HCT116 (cell line): ENCODE measurements around the gene TEX22. TPM values are rescaled to one million over a fixed set of nuclear protein-coding genes. Genes with fewer than 3 reads are reported as not detected.

Experiments used
- ATAC-seq: fragments of 200-7000 bp; cut with Tn5 transposase; 2 replicates; pipeline ENCODE4 v1.9.1; 2020; ENCODE audit warnings: mild to moderate bottlenecking, moderate library complexity
- BruUV-seq: library from RNA; stranded (reverse); fragments of 400-500 nt; replicated peaks from 2 replicates; lab custom pipeline; 2021; lab: Mats Ljungman, UMichigan
- CTCF ChIA-PET: fragments of 300-600 bp; sonication (Branson Sonifier 250); formaldehyde crosslinking; loops from one replicate; lab custom pipeline; 2021; ENCODE audit warnings: antibody characterized with exemption; lab: Charles Lee
- POLR2A ChIA-PET: fragments of 300-600, 350-600 bp; sonication (Branson Sonifier 250); formaldehyde crosslinking; loops from one replicate; lab custom pipeline; 2021; ENCODE audit warnings: antibody characterized with exemption; lab: Charles Lee
- RAD21 ChIA-PET, 2 experiments: fragments of 300-600 bp; sonication (Branson Sonifier 250); formaldehyde crosslinking; loops; one replicate each; lab custom pipeline; 2023; ENCODE audit warnings: low total read pairs in 2 of 2; ENCODE audit not compliant: uncharacterized antibody in 2 of 2, unreplicated experiment in 2 of 2, low non-redundant PET in 1 of 2; lab: Charles Lee
- DNase-seq: peaks from one replicate; pipeline ENCODE4 v3.0.0-alpha.2; 2010; ENCODE audit warnings: low read depth, low spot score
- H2AFZ ChIP-seq: fragments of 200-600 bp; shearing (Covaris generic), sonication (generic); 2 replicates; pipeline ENCODE4 v1.6.1; 2017; ENCODE audit warnings: low read depth, mixed run types, mixed read lengths, antibody characterized with exemption, low read length; ENCODE audit not compliant: poor library complexity, severe bottlenecking
- H3K27ac ChIP-seq: 2 replicates; pipeline ENCODE4 v1.5.1; 2012; ENCODE audit warnings: low read depth, low read length
- H3K27me3 ChIP-seq: fragments of 200-600 bp; sonication (generic); 2 replicates; pipeline ENCODE4 v1.6.1; 2016; ENCODE audit warnings: mixed run types, low read length, mixed read lengths; ENCODE audit not compliant: insufficient read depth
- H3K36me3 ChIP-seq, 2 experiments: fragments of 200-500 bp in 1 of 2; fragments of 200-600 bp in 1 of 2; sonication (Bioruptor generic) in 1 of 2; sonication (generic) in 1 of 2; 2 replicates each; pipeline versions ENCODE4 v1.5.1 to v1.6.1; 2014 to 2016; ENCODE audit warnings: low read length in 2 of 2, inconsistent platforms in 1 of 2, mixed read lengths in 1 of 2, mixed run types in 1 of 2; ENCODE audit not compliant: insufficient read depth in 2 of 2, control insufficient read depth in 1 of 2
- H3K4me1 ChIP-seq, 2 experiments: fragments of 200-600 bp in 1 of 2; sonication (generic) in 1 of 2; 2 replicates each; pipeline versions ENCODE4 v1.5.1 to v1.6.1; 2012 to 2017; ENCODE audit warnings: low read length in 2 of 2, inconsistent platforms in 1 of 2, mild to moderate bottlenecking in 1 of 2, mixed read lengths in 1 of 2, mixed run types in 1 of 2, moderate library complexity in 1 of 2; ENCODE audit not compliant: insufficient read depth in 2 of 2, control insufficient read depth in 1 of 2
- H3K4me2 ChIP-seq: fragments of 200-600 bp; sonication (generic); 2 replicates; pipeline ENCODE4 v1.6.1; 2017; ENCODE audit warnings: mixed run types, low read length, mixed read lengths
- H3K4me3 ChIP-seq, 2 experiments: fragments of 200-600 bp in 1 of 2; sonication (generic) in 1 of 2; replicated peaks in 1 of 2; 2 replicates each; pipeline ENCODE4 v1.5.1; 2011 to 2016; ENCODE audit warnings: low read length in 2 of 2, control low read depth in 1 of 2, low read depth in 1 of 2, mild to moderate bottlenecking in 1 of 2, mixed read lengths in 1 of 2, mixed run types in 1 of 2
- H3K79me2 ChIP-seq: fragments of 200-600 bp; sonication (generic); 2 replicates; pipeline ENCODE4 v1.6.1; 2017; ENCODE audit warnings: mild to moderate bottlenecking, mixed run types, low read length, moderate library complexity, mixed read lengths; ENCODE audit not compliant: insufficient read depth
- H3K9ac ChIP-seq: fragments of 200-600 bp; sonication (generic); 2 replicates; pipeline ENCODE4 v1.6.1; 2016; ENCODE audit warnings: low read length, mixed read lengths
- H3K9me2 ChIP-seq: fragments of 200-600 bp; sonication (generic), shearing (Covaris generic); 2 replicates; pipeline ENCODE4 v1.6.1; 2017; ENCODE audit warnings: mixed run types, mild to moderate bottlenecking, moderate library complexity; ENCODE audit not compliant: insufficient read depth
- H3K9me3 ChIP-seq, 2 experiments: fragments of 200-500 bp in 1 of 2; fragments of 200-600 bp in 1 of 2; sonication (Bioruptor generic) in 1 of 2; sonication (generic) in 1 of 2; 2 replicates each; pipeline ENCODE4 v1.6.1; 2014 to 2017; ENCODE audit warnings: low read length in 2 of 2, mixed read lengths in 2 of 2, inconsistent platforms in 1 of 2, low read depth in 1 of 2, mild to moderate bottlenecking in 1 of 2, mixed run types in 1 of 2, moderate library complexity in 1 of 2; ENCODE audit not compliant: control insufficient read depth in 1 of 2, insufficient read depth in 1 of 2
- H4K20me1 ChIP-seq: fragments of 200-600 bp; sonication (generic), shearing (Covaris generic); 2 replicates; pipeline ENCODE4 v1.6.1; 2017; ENCODE audit warnings: mixed run types, mild to moderate bottlenecking, moderate library complexity; ENCODE audit not compliant: insufficient read depth
- CBX3 ChIP-seq: IDR thresholded peaks from 2 replicates; pipeline ENCODE4 v1.6.1; 2012; ENCODE audit warnings: low read depth
- EGR1 ChIP-seq: IDR thresholded peaks from 2 replicates; pipeline ENCODE4 v1.6.1; 2012; ENCODE audit warnings: low read depth
- ELF1 ChIP-seq: IDR thresholded peaks from 2 replicates; pipeline ENCODE4 v1.6.1; 2012; ENCODE audit warnings: low read depth, borderline replicate concordance
- EZH2phosphoT487 ChIP-seq: fragments of 200-600 bp; IDR thresholded peaks from 2 replicates; pipeline ENCODE4 v1.6.1; 2018; ENCODE audit warnings: antibody characterized with exemption, borderline replicate concordance
- JUND ChIP-seq: IDR thresholded peaks from 2 replicates; pipeline ENCODE4 v1.6.1; 2012
- POLR2A ChIP-seq: IDR thresholded peaks from 2 replicates; pipeline ENCODE4 v1.7.0; 2011; ENCODE audit warnings: borderline replicate concordance; ENCODE audit not compliant: insufficient read depth, insufficient read length; ENCODE audit errors: extremely low read depth
- SP1 ChIP-seq: IDR thresholded peaks from 2 replicates; pipeline ENCODE4 v1.6.1; 2012; ENCODE audit warnings: low read depth
- YY1 ChIP-seq: IDR thresholded peaks from 2 replicates; pipeline ENCODE4 v1.6.1; 2011; ENCODE audit warnings: low read length, low read depth, moderate library complexity, mild to moderate bottlenecking; ENCODE audit not compliant: insufficient replicate concordance; ENCODE audit errors: extremely low read depth
- ZFX ChIP-seq: fragments of 450-650 bp; IDR thresholded peaks from 2 replicates; pipeline ENCODE4 v1.6.1; 2017
- ZNF274 ChIP-seq: fragments of 200-500 bp; sonication (Bioruptor generic); IDR thresholded peaks from 2 replicates; pipeline ENCODE4 v1.6.1; 2014; ENCODE audit warnings: mild to moderate bottlenecking, low read depth, low read length, inconsistent platforms
- intact Hi-C: fragments of 100-400 bp; cut with micrococcal nuclease; formaldehyde crosslinking; loops from 2 replicates; pipeline ENCODE4 v1.10.0; 2022
- total RNA-seq: library from RNA; stranded (reverse); gene quantifications from one replicate; pipeline ENCODE4 v1.2.1, GENCODE V29; 2021; ENCODE audit not compliant: unreplicated experiment
- TF ChIP-seq, protein P1 (sequence below): IDR thresholded peaks from 2 replicates; pipeline ENCODE4 v1.6.1; 2012
- TF ChIP-seq, protein P2 (sequence below): IDR thresholded peaks from 2 replicates; pipeline ENCODE4 v1.6.1; 2012; ENCODE audit warnings: low read depth
- TF ChIP-seq, protein P3 (sequence below): IDR thresholded peaks from 2 replicates; pipeline ENCODE4 v1.6.1; 2011; ENCODE audit warnings: mild to moderate bottlenecking, low read length, moderate library complexity; ENCODE audit not compliant: insufficient replicate concordance; ENCODE audit errors: extremely low read depth

The TEX22 gene
- total RNA-seq, 1 experiment from 2014 or later = 3.8 TPM

DNA sequence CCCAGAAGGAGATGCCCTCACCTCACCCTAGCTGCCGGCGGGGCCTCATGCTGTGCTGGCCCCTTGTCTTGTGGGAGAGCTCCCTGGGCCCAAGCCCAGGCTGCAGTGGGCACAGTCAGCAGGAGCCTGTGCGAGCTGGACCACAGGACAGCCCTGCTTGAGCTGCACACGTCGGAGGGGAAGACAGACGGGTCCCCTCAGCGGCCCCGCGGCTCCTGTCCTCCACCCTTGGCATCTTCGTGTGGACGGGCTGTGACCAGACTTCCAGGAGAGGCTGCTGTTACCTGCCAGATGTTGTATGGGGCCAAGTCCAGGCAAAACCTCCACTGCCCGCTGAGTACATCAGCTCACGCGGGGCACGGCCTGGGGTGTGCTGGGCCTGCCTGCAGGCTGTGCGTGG lies 9.4 kb upstream of the TEX22 start:
- Histone ChIP-seq H3K4me2 (no peak overlapping the region), H3K36me3 (no peaks in the 10 kb centered on the region), H3K9ac (no peak overlapping the region), H3K79me2 (no peaks in the 10 kb centered on the region), H3K27ac (no peak overlapping the region), H3K27me3 (no peaks in the 10 kb centered on the region), H3K9me3 (no peaks in the 10 kb centered on the region), H3K9me2 (no peaks in the 10 kb centered on the region), H3K4me1 (no peaks in the 10 kb centered on the region), H3K4me3 (no peak overlapping the region), H2AFZ (no peak overlapping the region), H4K20me1 (no peaks in the 10 kb centered on the region)
- ChIA-PET CTCF (no interaction called here), POLR2A (no interaction called here), RAD21 (interaction anchor here in 1 of 2 experiments (0.7 kb wide), 1 partner anchor 54 kb away, joined by 3 read pairs; no protein-coding TSS in a partner anchor)
- BruUV-seq = no TSS peak
- DNase-seq (no peak), ATAC-seq (no peak)
- intact Hi-C loops = no loop called here
- no peak for TF ChIP-seq EZH2phosphoT487
- no peak for TF ChIP-seq EGR1
- TF ChIP-seq, protein P1, sequence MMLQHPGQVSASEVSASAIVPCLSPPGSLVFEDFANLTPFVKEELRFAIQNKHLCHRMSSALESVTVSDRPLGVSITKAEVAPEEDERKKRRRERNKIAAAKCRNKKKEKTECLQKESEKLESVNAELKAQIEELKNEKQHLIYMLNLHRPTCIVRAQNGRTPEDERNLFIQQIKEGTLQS = no peak
- no peak for TF ChIP-seq SP1
- TF ChIP-seq, protein P2, sequence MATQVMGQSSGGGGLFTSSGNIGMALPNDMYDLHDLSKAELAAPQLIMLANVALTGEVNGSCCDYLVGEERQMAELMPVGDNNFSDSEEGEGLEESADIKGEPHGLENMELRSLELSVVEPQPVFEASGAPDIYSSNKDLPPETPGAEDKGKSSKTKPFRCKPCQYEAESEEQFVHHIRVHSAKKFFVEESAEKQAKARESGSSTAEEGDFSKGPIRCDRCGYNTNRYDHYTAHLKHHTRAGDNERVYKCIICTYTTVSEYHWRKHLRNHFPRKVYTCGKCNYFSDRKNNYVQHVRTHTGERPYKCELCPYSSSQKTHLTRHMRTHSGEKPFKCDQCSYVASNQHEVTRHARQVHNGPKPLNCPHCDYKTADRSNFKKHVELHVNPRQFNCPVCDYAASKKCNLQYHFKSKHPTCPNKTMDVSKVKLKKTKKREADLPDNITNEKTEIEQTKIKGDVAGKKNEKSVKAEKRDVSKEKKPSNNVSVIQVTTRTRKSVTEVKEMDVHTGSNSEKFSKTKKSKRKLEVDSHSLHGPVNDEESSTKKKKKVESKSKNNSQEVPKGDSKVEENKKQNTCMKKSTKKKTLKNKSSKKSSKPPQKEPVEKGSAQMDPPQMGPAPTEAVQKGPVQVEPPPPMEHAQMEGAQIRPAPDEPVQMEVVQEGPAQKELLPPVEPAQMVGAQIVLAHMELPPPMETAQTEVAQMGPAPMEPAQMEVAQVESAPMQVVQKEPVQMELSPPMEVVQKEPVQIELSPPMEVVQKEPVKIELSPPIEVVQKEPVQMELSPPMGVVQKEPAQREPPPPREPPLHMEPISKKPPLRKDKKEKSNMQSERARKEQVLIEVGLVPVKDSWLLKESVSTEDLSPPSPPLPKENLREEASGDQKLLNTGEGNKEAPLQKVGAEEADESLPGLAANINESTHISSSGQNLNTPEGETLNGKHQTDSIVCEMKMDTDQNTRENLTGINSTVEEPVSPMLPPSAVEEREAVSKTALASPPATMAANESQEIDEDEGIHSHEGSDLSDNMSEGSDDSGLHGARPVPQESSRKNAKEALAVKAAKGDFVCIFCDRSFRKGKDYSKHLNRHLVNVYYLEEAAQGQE = no peak
- no peak for TF ChIP-seq POLR2A
- TF ChIP-seq, protein P3, sequence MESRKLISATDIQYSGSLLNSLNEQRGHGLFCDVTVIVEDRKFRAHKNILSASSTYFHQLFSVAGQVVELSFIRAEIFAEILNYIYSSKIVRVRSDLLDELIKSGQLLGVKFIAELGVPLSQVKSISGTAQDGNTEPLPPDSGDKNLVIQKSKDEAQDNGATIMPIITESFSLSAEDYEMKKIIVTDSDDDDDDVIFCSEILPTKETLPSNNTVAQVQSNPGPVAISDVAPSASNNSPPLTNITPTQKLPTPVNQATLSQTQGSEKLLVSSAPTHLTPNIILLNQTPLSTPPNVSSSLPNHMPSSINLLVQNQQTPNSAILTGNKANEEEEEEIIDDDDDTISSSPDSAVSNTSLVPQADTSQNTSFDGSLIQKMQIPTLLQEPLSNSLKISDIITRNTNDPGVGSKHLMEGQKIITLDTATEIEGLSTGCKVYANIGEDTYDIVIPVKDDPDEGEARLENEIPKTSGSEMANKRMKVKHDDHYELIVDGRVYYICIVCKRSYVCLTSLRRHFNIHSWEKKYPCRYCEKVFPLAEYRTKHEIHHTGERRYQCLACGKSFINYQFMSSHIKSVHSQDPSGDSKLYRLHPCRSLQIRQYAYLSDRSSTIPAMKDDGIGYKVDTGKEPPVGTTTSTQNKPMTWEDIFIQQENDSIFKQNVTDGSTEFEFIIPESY = no peak
- no peak for TF ChIP-seq ZFX
- no peak for TF ChIP-seq ZNF274
- TF ChIP-seq CBX3 = no peak
- TF ChIP-seq ELF1 = no peak
- TF ChIP-seq YY1 = no peak
- TF ChIP-seq JUND = no peak
